ENCODE data around the gene PPP6R3.

DNA sequence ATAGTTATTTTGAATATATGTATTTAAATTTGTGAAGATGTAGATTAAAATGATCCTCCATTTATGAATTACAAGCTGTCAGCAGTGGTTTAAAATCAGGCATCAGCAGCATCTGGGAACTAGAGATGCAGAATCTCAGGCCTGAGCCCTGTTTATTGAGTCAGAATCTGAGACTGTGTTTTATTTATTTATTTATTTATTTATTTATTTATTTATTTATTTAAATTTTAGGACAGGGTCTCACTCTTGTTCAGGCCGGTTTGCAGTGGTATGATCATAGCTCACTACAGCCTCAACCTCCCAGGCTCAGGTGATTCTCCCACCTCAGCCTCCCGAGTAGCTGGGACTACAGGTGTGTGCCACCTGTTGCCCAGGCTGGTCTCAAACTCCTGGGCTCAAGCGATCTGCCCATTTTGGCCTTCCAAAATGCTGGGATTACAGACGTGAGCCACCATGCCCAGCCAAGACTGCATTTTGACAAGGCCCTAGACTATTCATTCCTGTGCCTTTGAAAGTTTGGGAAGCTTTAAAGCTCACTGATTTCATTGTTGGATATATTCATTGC is 70.7 kb downstream of the PPP6R3 start:
- TF ChIP-seq, protein P1, sequence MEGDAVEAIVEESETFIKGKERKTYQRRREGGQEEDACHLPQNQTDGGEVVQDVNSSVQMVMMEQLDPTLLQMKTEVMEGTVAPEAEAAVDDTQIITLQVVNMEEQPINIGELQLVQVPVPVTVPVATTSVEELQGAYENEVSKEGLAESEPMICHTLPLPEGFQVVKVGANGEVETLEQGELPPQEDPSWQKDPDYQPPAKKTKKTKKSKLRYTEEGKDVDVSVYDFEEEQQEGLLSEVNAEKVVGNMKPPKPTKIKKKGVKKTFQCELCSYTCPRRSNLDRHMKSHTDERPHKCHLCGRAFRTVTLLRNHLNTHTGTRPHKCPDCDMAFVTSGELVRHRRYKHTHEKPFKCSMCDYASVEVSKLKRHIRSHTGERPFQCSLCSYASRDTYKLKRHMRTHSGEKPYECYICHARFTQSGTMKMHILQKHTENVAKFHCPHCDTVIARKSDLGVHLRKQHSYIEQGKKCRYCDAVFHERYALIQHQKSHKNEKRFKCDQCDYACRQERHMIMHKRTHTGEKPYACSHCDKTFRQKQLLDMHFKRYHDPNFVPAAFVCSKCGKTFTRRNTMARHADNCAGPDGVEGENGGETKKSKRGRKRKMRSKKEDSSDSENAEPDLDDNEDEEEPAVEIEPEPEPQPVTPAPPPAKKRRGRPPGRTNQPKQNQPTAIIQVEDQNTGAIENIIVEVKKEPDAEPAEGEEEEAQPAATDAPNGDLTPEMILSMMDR (IDR thresholded peaks at IDR 0.05; ENCODE audit: low read length) = no peak
- no peak for TF ChIP-seq EZH2 (IDR thresholded peaks at IDR 0.05; ENCODE audit: borderline replicate concordance, low read length)

Data from OCI-LY1 (cell line).